OCI-LY1 (cell line): Measurements from ENCODE around the gene CCK.
A peak's percentile ranks its signal among the peaks of the same experiment; 100 is the strongest.

ENCODE experiments used
- H2AFZ ChIP-seq: fragments of 200-600 bp; sonication (generic), shearing (Covaris generic); 2 replicates; pipeline ENCODE4 v1.6.0; 2014; ENCODE audit warnings: antibody characterized with exemption, mild to moderate bottlenecking, low read length
- H3F3A ChIP-seq: fragments of 200-600 bp; sonication (generic), shearing (Covaris generic); 2 replicates; pipeline ENCODE4 v1.6.0; 2014; ENCODE audit warnings: mild to moderate bottlenecking, antibody characterized with exemption, low read length, moderate library complexity; ENCODE audit not compliant: insufficient read depth
- H3K27ac ChIP-seq: fragments of 200-600 bp; sonication (generic); 2 replicates; pipeline ENCODE4 v1.5.1; 2014; ENCODE audit warnings: low read length, mixed run types, mild to moderate bottlenecking, low read depth; ENCODE audit not compliant: poor library complexity, severe bottlenecking
- H3K27me3 ChIP-seq: fragments of 200-600 bp; sonication (generic); 2 replicates; pipeline ENCODE4 v1.6.0; 2014; ENCODE audit warnings: antibody characterized with exemption, mild to moderate bottlenecking, low read length, moderate library complexity; ENCODE audit not compliant: insufficient read depth
- H3K36me3 ChIP-seq: fragments of 200-600 bp; sonication (generic); 2 replicates; pipeline ENCODE4 v1.6.1; 2014; ENCODE audit warnings: mild to moderate bottlenecking, antibody characterized with exemption, low read length, moderate library complexity, mixed read lengths; ENCODE audit not compliant: insufficient read depth
- H3K4me1 ChIP-seq: fragments of 200-600 bp; sonication (generic); 2 replicates; pipeline ENCODE4 v1.5.1; 2014; ENCODE audit warnings: mild to moderate bottlenecking, low read length, moderate library complexity; ENCODE audit not compliant: insufficient read depth, severe bottlenecking
- H3K4me2 ChIP-seq: fragments of 200-600 bp; sonication (generic), shearing (Covaris generic); 2 replicates; pipeline ENCODE4 v1.6.1; 2014; ENCODE audit warnings: low read length
- H3K4me3 ChIP-seq: fragments of 200-600 bp; sonication (generic); 2 replicates; pipeline ENCODE4 v1.5.1; 2014; ENCODE audit warnings: low read length, low read depth, mild to moderate bottlenecking, mixed read lengths; ENCODE audit not compliant: poor library complexity, severe bottlenecking
- H3K79me2 ChIP-seq: fragments of 200-600 bp; shearing (Covaris generic); 2 replicates; pipeline ENCODE4 v1.6.1; 2016; ENCODE audit warnings: mixed run types, low read length, mixed read lengths; ENCODE audit not compliant: insufficient read depth
- H3K9ac ChIP-seq: fragments of 200-600 bp; sonication (generic), shearing (Covaris generic); 2 replicates; pipeline ENCODE4 v1.6.1; 2014; ENCODE audit warnings: mild to moderate bottlenecking, low read length, mixed read lengths
- H3K9me2 ChIP-seq: fragments of 200-600 bp; sonication (generic), shearing (Covaris generic); 2 replicates; pipeline ENCODE4 v1.6.1; 2014; ENCODE audit warnings: low read depth, mild to moderate bottlenecking, low read length, mixed read lengths
- H3K9me3 ChIP-seq: fragments of 200-600 bp; shearing (Covaris generic); 2 replicates; pipeline ENCODE4 v1.6.1; 2014; ENCODE audit warnings: low read length, mixed read lengths
- H4K20me1 ChIP-seq: fragments of 200-600 bp; sonication (generic), shearing (Covaris generic); 2 replicates; pipeline ENCODE4 v1.6.0; 2016; ENCODE audit warnings: mild to moderate bottlenecking, low read length; ENCODE audit not compliant: insufficient read depth
- CTCF ChIP-seq: fragments of 200-600 bp; sonication (generic), shearing (Covaris generic); IDR thresholded peaks from 2 replicates; pipeline ENCODE4 v1.5.1; 2017; ENCODE audit warnings: mild to moderate bottlenecking, antibody characterized with exemption, low read length, moderate library complexity, mixed read lengths
- EZH2 ChIP-seq: fragments of 200-600 bp; sonication (generic), shearing (Covaris generic); IDR thresholded peaks from 2 replicates; pipeline ENCODE4 v1.8.0; 2017; ENCODE audit warnings: borderline replicate concordance, mixed run types, mild to moderate bottlenecking, antibody characterized with exemption, low read length, moderate library complexity, mixed read lengths

The CCK gene

GRCh38 chr3:42247576-42248027 lies 18.4 kb downstream of the CCK start:
- Histone ChIP-seq H3K27me3 (no peaks in the 10 kb centered on the region), H3K79me2 (no peaks in the 10 kb centered on the region), H3K4me2 (no peak overlapping the region), H4K20me1 (no peaks in the 10 kb centered on the region), H3F3A (no peaks in the 10 kb centered on the region), H3K9me3 (no peaks in the 10 kb centered on the region), H2AFZ (no peak overlapping the region), H3K27ac (no peak overlapping the region), H3K9me2 (no peaks in the 10 kb centered on the region), H3K4me3 (no peak overlapping the region), H3K9ac (no peak overlapping the region), H3K4me1 (no peaks in the 10 kb centered on the region), H3K36me3 (no peaks in the 10 kb centered on the region)
- no peak for TF ChIP-seq EZH2
- peak; percentile 91 for TF ChIP-seq CTCF

GRCh38 chr3:42246091-42246490 lies 19.9 kb downstream of the CCK start:
- TF ChIP-seq EZH2 (no peak), CTCF (no peak)
- no peaks in the 10 kb centered on the region for H3K36me3 ChIP-seq
- no peak overlapping the region for H3K9ac ChIP-seq
- no peaks in the 10 kb centered on the region for H4K20me1 ChIP-seq
- no peaks in the 10 kb centered on the region for H3K27me3 ChIP-seq
- no peak overlapping the region for H3K4me2 ChIP-seq
- no peak overlapping the region for H3K4me3 ChIP-seq
- H3K79me2 ChIP-seq = no peaks in the 10 kb centered on the region
- no peaks in the 10 kb centered on the region for H3K4me1 ChIP-seq
- no peaks in the 10 kb centered on the region for H3F3A ChIP-seq
- H3K9me3 ChIP-seq = no peaks in the 10 kb centered on the region
- H2AFZ ChIP-seq = no peak overlapping the region
- H3K27ac ChIP-seq = no peak overlapping the region
- H3K9me2 ChIP-seq = no peaks in the 10 kb centered on the region

- Histone ChIP-seq H3K4me1 (no peaks in the 10 kb centered on the region), H3K36me3 (no peaks in the 10 kb centered on the region)
Measured at GRCh38 chr3:42236611-42237010, 29.4 kb downstream of the CCK start.

More at GRCh38 chr3:42236611-42237010, 29.4 kb downstream of the CCK start:
- Histone ChIP-seq H4K20me1 (no peaks in the 10 kb centered on the region), H3F3A (no peaks in the 10 kb centered on the region), H3K4me3 (no peak overlapping the region), H3K27me3 (no peaks in the 10 kb centered on the region), H3K9ac (no peak overlapping the region), H3K4me2 (no peak overlapping the region), H3K79me2 (no peaks in the 10 kb centered on the region), H3K27ac (no peak overlapping the region), H3K9me3 (peaks cover 3% of the 10 kb centered on the region; the same call in 1 of the 2 replicates), H2AFZ (no peak overlapping the region), H3K9me2 (no peaks in the 10 kb centered on the region)
- TF ChIP-seq CTCF (no peak), EZH2 (no peak)
